SJSA1 (cell line): ENCODE data around the gene PSEN2. TPM values are rescaled to one million over a fixed set of nuclear protein-coding genes. Genes with fewer than 3 reads are reported as not detected.
A peak's percentile ranks its signal among the peaks of the same experiment; 100 is the strongest.
"Not testable (repeated sequence)": the region's sequence is repeated elsewhere in the genome, so short reads cannot be mapped to it uniquely, and the experiment has no call there.

ENCODE experiments used
- DNase-seq, 2 experiments: peaks; one replicate each; pipeline ENCODE4 v3.0.0-alpha.2; 2015 to 2020; ENCODE audit warnings: low spot score in 2 of 2, low read depth in 1 of 2
- H3K27ac ChIP-seq: fragments of 250-450 bp; sonication (Bioruptor Pico); 2 replicates; pipeline ENCODE4 v1.5.1; 2020; ENCODE audit warnings: mild to moderate bottlenecking, moderate library complexity
- H3K27me3 ChIP-seq: fragments of 250-450 bp; sonication (Bioruptor Pico); replicated peaks from 2 replicates; pipeline ENCODE4 v1.5.1; 2020; ENCODE audit warnings: mild to moderate bottlenecking, moderate library complexity
- H3K36me3 ChIP-seq: fragments of 250-450 bp; sonication (Bioruptor Pico); 2 replicates; pipeline ENCODE4 v1.5.1; 2020; ENCODE audit warnings: mild to moderate bottlenecking
- H3K4me1 ChIP-seq: fragments of 250-450 bp; sonication (Bioruptor Pico); replicated peaks from 2 replicates; pipeline ENCODE4 v1.6.1; 2021; ENCODE audit warnings: mild to moderate bottlenecking
- H3K4me3 ChIP-seq: fragments of 250-450 bp; sonication (Bioruptor Pico); 2 replicates; pipeline ENCODE4 v1.5.1; 2020; ENCODE audit warnings: mild to moderate bottlenecking
- H3K9me3 ChIP-seq: fragments of 250-450 bp; sonication (Bioruptor Pico); replicated peaks from 2 replicates; pipeline ENCODE4 v1.5.1; 2020; ENCODE audit warnings: mild to moderate bottlenecking
- total RNA-seq: library from RNA; depleted of rRNA; stranded (reverse); fragments of >200 nt; shearing (Covaris generic); gene quantifications from 2 replicates; pipeline ENCODE4 v1.2.3, GENCODE V29; 2014

The PSEN2 gene
- total RNA-seq, 1 experiment from 2014 or later = 13.2 TPM

- Histone ChIP-seq H3K27me3 (no peaks in the 10 kb centered on the region), H3K27ac (no peak overlapping the region), H3K9me3 (no peaks in the 10 kb centered on the region), H3K36me3 (no peaks in the 10 kb centered on the region), H3K4me1 (peaks cover 8% of the 10 kb centered on the region), H3K4me3 (no peak overlapping the region)
- no peak for DNase-seq
Measured at GRCh38 chr1:226901421-226901820, 31.0 kb downstream of the PSEN2 start.

- no peaks in the 10 kb centered on the region for H3K9me3 ChIP-seq
Measured at GRCh38 chr1:226902601-226903000, 32.2 kb downstream of the PSEN2 start.

GRCh38 chr1:226903819-226904716 is 33.7 kb downstream of the PSEN2 start:
- Histone ChIP-seq H3K27me3 (no peaks in the 10 kb centered on the region), H3K36me3 (no peaks in the 10 kb centered on the region), H3K27ac (no peak overlapping the region), H3K4me3 (no peak overlapping the region), H3K9me3 (no peaks in the 10 kb centered on the region), H3K4me1 (peaks cover 8% of the 10 kb centered on the region)
- DNase-seq = peak; percentile 4 to 19

More at GRCh38 chr1:226902601-226903000, 32.2 kb downstream of the PSEN2 start:
- no peak overlapping the region for H3K27ac ChIP-seq
- no peaks in the 10 kb centered on the region for H3K27me3 ChIP-seq
- no peaks in the 10 kb centered on the region for H3K36me3 ChIP-seq
- peaks cover 8% of the 10 kb centered on the region for H3K4me1 ChIP-seq
- H3K4me3 ChIP-seq = no peak overlapping the region
- DNase-seq = no peak

- Histone ChIP-seq H3K27ac (no peak overlapping the region), H3K4me1 (peaks cover 8% of the 10 kb centered on the region), H3K36me3 (no peaks in the 10 kb centered on the region), H3K4me3 (no peak overlapping the region), H3K9me3 (no peaks in the 10 kb centered on the region), H3K27me3 (no peaks in the 10 kb centered on the region)
- no peak for DNase-seq
Measured at GRCh38 chr1:226904772-226905171, 34.4 kb downstream of the PSEN2 start.

GRCh38 chr1:226908419-226908818 is 38.0 kb downstream of the PSEN2 start:
- H3K27me3 ChIP-seq = no peaks in the 10 kb centered on the region
- peaks cover 8% of the 10 kb centered on the region for H3K4me1 ChIP-seq
- H3K4me3 ChIP-seq = no peak overlapping the region
- H3K36me3 ChIP-seq = no peaks in the 10 kb centered on the region
- no peaks in the 10 kb centered on the region for H3K9me3 ChIP-seq
- DNase-seq = no peak
- no peak overlapping the region for H3K27ac ChIP-seq

- Histone ChIP-seq H3K4me1 (peaks cover 4% of the 10 kb centered on the region), H3K9me3 (no peaks in the 10 kb centered on the region), H3K36me3 (no peaks in the 10 kb centered on the region), H3K27ac (no peak overlapping the region), H3K27me3 (no peaks in the 10 kb centered on the region), H3K4me3 (no peak overlapping the region)
- no peak for DNase-seq
Measured at GRCh38 chr1:226908913-226909312, 38.5 kb downstream of the PSEN2 start.

GRCh38 chr1:226912587-226913176 is 42.3 kb downstream of the PSEN2 start:
- Histone ChIP-seq H3K36me3 (no peaks in the 10 kb centered on the region), H3K27ac (no peak overlapping the region), H3K9me3 (no peaks in the 10 kb centered on the region), H3K4me1 (no peaks in the 10 kb centered on the region), H3K27me3 (no peaks in the 10 kb centered on the region), H3K4me3 (no peak overlapping the region)
- no peak for DNase-seq

GRCh38 chr1:226915672-226915995 is 45.2 kb downstream of the PSEN2 start:
- Histone ChIP-seq H3K4me3 (no peak overlapping the region), H3K4me1 (no peaks in the 10 kb centered on the region), H3K36me3 (no peaks in the 10 kb centered on the region), H3K9me3 (no peaks in the 10 kb centered on the region), H3K27me3 (no peaks in the 10 kb centered on the region), H3K27ac (no peak overlapping the region)
- no peak for DNase-seq

GRCh38 chr1:226916497-226916896 is 46.1 kb downstream of the PSEN2 start:
- H3K27me3 ChIP-seq = no peaks in the 10 kb centered on the region

GRCh38 chr1:226919587-226919986 is 49.2 kb downstream of the PSEN2 start:
- Histone ChIP-seq H3K9me3 (no peaks in the 10 kb centered on the region), H3K27me3 (no peaks in the 10 kb centered on the region), H3K4me1 (no peaks in the 10 kb centered on the region), H3K4me3 (no peak overlapping the region), H3K27ac (no peak overlapping the region), H3K36me3 (no peaks in the 10 kb centered on the region)
- DNase-seq = no peak

More at GRCh38 chr1:226916497-226916896, 46.1 kb downstream of the PSEN2 start:
- no peak overlapping the region for H3K4me3 ChIP-seq
- H3K9me3 ChIP-seq = no peaks in the 10 kb centered on the region
- no peak overlapping the region for H3K27ac ChIP-seq
- H3K36me3 ChIP-seq = no peaks in the 10 kb centered on the region
- no peak for DNase-seq
- H3K4me1 ChIP-seq = no peaks in the 10 kb centered on the region

- H3K9me3 ChIP-seq = no peaks in the 10 kb centered on the region
- H3K4me1 ChIP-seq = no peaks in the 10 kb centered on the region
- DNase-seq = no peak
- H3K27ac ChIP-seq = no peak overlapping the region
- no peaks in the 10 kb centered on the region for H3K27me3 ChIP-seq
- H3K4me3 ChIP-seq = no peak overlapping the region
- no peaks in the 10 kb centered on the region for H3K36me3 ChIP-seq
Measured at GRCh38 chr1:226919995-226920394, 49.6 kb downstream of the PSEN2 start.

- Histone ChIP-seq H3K9me3 (no peaks in the 10 kb centered on the region), H3K36me3 (no peaks in the 10 kb centered on the region), H3K27me3 (no peaks in the 10 kb centered on the region), H3K27ac (no peak overlapping the region), H3K4me1 (no peaks in the 10 kb centered on the region), H3K4me3 (no peak overlapping the region)
- DNase-seq = no peak
Measured at GRCh38 chr1:226920446-226920894, 50.1 kb downstream of the PSEN2 start.

GRCh38 chr1:226921504-226921903 is 51.1 kb downstream of the PSEN2 start:
- no peaks in the 10 kb centered on the region for H3K27me3 ChIP-seq
- H3K4me3 ChIP-seq = no peak overlapping the region
- H3K36me3 ChIP-seq = no peaks in the 10 kb centered on the region
- no peak for DNase-seq
- H3K4me1 ChIP-seq = no peaks in the 10 kb centered on the region
- no peaks in the 10 kb centered on the region for H3K9me3 ChIP-seq
- H3K27ac ChIP-seq = no peak overlapping the region

GRCh38 chr1:226929260-226930111 is 59.1 kb downstream of the PSEN2 start:
- not testable (repeated sequence) for H3K36me3 ChIP-seq, H3K4me1 ChIP-seq

More at GRCh38 chr1:226929260-226930111, 59.1 kb downstream of the PSEN2 start:
- not testable (repeated sequence) for H3K4me3 ChIP-seq, DNase-seq, H3K27ac ChIP-seq, H3K9me3 ChIP-seq, H3K27me3 ChIP-seq
